ENCODE measurements around the gene IP6K1.
"Not testable (repeated sequence)": the region's sequence is repeated elsewhere in the genome, so short reads cannot be mapped to it uniquely, and the experiment has no call there.

The IP6K1 gene

DNA sequence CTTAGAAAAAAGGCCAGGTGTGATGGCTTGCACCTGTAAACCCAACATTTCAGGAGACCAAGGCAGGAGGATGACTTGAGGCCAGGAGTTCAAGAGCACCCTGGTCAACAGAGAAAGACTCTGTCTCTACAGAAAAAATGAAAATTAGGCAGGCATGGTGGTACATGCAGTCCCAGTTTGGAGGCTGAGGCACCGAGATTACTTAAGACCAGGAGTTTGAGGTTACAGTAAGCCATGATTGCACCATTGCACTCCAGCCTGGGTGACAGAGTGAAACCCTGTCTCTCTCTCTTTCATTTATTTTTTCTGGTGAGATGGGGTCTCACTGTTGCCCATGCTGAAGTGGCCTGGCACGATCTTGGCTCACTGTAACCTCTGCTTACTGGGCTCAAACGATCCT, 24.7 kb downstream of the IP6K1 start:
- no peak for DNase-seq

- DNase-seq: no peak
These were observed 27.1 kb downstream of the IP6K1 start for GRCh38 chr3:49759226-49759625.

GRCh38 chr3:49757197-49757596, 29.1 kb downstream of the IP6K1 start:
- no peak for DNase-seq

DNA sequence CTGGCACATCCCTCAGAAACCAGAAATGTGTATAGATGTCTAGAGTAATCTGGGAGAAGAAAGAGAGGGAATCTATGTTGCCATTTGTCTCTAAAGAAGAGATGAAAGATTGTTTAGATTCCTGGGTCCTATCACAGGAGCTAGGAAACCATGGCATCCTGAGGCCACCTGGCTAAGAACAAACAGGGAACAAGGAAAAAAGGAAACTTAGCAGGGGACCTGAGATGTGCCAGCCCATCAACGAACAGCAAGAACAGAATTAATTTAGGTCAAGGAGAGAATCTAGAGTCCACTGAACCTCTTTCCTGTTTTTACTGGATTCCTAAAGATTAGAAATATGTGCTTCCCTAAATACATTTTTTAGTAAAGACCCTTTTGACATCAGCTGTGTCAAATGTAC, 30.3 kb downstream of the IP6K1 start:
- no peak for DNase-seq

- no peak for DNase-seq
These were observed 31.8 kb downstream of the IP6K1 start for GRCh38 chr3:49754536-49754935.

DNA sequence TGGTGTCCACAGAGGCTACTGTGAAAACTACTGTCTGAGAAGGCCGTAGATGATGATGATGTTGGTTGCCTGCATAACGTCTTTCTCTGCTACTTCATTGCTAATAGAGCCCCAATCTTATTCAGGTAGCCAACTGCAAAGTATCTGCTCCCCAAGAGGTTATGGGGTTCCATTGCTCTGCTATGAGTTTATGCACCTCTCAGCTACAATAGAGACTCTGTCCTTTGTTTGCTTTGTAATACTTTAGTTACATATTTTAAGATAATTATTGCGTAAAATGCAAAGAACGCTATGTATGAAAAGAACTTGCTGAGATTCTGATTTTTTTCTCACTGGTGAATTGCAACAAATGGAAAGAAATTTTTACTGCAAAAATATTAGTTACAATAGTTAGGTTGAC, 34.8 kb downstream of the IP6K1 start:
- DNase-seq: no peak

DNA sequence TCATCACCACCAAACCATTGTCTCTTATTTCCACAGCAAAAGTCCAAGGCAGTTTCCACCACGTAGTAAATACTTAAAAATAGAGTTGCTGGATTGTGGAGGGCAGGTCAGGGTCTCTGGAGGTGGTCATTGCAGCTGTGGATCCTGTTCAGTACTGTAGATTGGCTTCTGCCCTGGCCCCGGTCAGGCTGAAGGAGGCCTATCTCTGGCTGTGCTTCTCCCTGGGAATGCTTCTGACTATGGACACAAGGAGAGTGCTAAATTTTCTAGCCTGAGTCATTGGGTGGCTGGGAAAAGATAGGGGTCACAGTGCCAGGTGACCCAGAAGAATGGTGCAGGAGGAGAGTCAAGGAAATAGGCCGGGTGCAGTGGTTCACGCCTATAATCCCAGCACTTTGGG, 36.3 kb downstream of the IP6K1 start:
- DNase-seq: no peak

- not testable (repeated sequence) for DNase-seq
These were observed 37.5 kb downstream of the IP6K1 start for GRCh38 chr3:49748874-49749273.

GRCh38 chr3:49747792-49748480, 38.4 kb downstream of the IP6K1 start:
- no peak for DNase-seq

DNA sequence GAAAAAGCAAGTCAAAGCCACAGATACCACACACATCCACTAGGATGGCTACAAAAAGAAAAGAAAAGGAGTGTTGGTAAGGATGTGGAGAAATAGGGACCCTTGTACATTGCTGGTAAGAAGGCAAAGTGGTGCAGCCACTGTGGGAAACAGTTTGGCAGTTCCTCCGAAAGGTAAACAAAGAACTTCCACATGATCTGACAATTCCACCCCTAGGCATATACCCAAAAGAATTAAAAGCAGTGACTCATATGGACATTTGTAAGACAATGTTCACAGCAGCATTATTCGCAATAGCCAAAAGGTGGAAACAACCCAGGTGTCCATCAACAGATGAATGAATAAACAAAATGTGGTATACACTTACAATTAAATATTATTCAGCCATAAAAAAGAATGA, 40.4 kb downstream of the IP6K1 start:
- DNase-seq: no peak

DNA sequence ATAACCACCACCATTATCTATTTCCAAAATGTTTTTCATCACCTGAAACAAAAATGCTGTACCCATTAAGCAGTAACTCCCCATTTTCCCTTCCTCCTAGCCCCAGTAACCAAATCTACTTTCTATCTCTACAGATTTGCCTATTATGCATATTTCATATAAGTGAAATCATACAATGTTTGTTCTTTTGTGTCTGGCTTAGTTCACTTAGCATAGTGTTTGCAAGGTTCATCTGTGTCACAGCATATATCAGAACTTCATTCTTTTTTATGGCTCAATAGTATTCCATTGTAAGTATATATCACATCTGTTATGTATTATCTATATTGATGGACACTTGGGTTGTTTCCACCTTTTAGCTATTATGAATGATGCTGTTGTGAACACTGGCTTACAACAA, 45.9 kb downstream of the IP6K1 start:
- DNase-seq: no peak

GRCh38 chr3:49738067-49738713, 48.2 kb downstream of the IP6K1 start:
- no peak for DNase-seq

DNA sequence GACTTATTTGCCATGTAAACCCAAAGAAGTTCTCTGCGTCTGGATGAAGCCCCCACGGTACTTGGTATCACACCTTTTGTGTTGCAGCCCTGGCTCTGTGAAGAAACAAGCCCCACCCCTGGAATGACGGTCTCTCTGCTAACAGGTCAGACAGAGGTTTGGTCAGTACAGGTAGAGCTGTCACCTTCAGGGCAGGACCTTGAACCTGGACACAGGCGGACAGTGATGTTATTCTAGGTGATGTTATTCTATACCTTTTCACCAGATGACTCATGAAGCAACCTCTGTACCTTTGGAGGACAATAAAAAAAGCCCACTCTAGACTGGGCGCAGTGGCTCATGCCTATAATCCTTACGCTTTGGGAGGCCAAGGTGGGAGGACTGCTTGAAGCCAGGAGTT, 51.6 kb downstream of the IP6K1 start:
- no peak for DNase-seq

DNA sequence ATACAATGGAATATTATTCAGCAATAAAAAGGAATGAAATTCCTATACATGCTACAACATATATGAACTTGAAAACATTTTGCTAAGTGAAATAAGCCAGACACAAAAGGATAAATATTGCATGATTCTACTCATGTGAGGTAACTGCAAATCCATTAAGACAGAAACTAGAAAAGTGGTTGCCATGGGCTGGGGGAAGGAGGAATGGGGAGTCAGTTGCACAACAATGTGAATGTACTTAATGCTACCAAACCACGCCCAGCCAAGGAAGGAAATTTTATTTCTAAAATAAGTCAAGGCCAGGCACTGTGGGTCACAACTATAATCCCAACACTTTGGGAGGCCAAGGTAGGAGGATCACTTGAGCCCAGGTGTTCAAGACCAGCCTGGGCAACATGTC, 52.8 kb downstream of the IP6K1 start:
- DNase-seq: no peak

GRCh38 chr3:49732597-49732996, 53.7 kb downstream of the IP6K1 start:
- no peak for DNase-seq

DNA sequence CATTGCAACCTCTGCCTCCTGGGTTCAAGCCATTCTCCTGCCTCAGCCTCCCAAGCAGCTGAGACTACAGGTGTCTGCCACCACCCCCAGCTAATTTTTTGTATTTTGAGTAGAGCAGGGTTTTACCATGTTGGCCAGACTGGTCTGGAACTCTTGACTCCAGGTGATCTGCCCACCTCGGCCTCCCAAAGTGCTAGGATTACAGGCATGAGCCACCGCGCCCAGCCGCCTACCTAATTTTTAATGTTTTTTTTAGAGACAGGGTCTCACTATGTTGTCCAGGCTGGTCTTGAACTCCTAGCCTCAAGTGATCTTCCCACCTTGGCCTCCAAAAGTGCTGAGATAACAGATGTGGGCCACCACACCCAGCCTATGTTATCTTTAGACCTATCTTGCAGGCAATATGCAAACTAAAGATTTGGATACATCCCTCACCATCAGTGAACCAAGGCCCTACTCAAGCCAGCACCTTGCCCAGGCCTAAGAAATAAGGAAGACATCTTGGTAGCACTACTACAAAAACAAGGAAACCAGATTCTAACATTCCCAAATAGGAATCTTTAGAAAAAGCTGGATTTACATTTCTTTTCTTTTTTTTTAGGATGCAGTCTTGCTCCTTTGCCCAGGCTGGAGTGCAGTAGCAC, 56.3 kb downstream of the IP6K1 start:
- no peak for DNase-seq

GRCh38 chr3:49727924-49728361, 58.4 kb downstream of the IP6K1 start:
- DNase-seq: no peak

DNA sequence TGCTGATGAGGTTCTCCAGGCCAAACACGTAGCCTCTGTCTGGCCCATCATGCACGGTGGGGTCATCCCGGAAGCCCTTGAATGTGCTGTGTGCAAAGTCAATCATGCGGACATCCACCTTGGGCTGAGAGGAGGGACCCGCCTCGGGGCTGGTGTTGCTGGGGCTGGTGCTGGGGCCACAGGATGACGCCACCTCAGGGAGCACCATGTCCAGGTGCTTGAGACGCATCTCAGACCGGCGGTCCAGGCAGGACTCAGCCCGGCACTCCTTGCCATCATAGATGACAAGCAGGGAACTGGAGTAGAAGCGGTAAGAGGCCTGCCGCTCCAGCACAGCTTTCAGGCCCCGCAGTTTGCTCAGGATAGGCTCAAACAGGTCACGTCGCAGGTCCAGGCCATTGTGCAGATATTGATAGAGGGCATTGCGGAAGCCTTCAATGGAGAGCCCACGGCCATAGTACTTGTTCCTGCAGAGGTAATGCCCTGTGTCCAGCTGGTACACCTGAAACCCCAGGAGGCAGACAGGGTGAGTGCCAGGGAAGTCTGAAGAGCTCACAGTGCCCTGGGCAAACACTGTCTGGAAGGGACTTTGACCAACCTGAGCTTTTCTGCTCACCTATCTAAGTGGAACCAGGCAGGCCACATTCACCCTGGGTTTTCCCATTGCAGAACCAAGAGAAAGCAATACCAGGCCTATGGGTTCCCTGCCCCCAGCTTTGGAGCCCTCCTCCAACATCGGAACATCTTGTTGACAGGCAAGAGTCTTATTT, 59.0 kb downstream of the IP6K1 start:
- no peak for DNase-seq

GRCh38 chr3:49725906-49726681, 60.2 kb downstream of the IP6K1 start:
- DNase-seq: no peak

- no peak for DNase-seq
These were observed 61.8 kb downstream of the IP6K1 start for GRCh38 chr3:49724586-49724985.

DNA sequence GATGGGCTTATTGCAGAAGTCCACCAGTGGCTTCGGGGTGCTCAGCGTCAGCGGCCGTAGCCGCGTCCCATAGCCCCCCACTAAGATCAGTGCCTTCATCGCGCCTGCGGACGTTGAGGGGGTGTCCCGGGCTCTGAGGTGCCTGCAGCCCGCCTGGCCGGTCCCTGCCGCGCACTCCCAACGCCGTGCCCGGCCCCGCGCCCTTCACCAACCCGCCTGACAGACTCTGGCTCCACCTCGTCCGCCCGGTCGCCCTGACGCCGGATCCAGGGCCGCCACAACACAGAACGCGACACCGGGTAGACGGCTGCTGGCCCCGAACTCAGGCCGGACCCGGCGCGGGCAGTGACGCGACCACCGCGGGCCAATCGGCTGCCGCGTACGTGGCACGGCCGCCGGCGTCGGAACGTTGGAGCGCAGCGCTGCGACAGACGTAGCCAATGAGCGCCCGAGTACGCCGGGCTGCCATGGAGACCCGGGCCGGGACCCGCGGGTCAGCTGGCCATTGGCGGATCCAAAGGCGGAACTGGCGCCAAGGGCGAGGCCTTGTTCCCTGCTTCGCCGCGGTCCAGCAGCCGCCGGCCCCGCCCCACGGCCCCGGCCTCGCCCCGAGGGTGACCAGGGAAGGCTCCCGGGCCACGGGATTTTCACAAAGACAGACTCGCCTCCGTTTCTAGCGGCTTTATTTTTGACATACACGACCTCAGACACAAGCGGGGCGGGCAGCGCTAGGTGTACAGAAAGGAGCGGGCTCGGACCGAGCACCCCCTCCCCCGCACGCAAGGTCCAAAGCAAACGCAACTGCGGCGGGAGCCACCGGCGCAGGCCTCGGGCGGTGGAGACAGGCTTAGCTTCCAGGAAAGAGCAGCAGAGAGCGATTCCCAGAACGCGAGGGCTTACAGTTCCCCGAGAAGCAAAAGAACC, 62.5 kb downstream of the IP6K1 start, which contains the start of gene GMPPB:
TSS of gene GMPPB (minus strand) at position 324 of the 924 bp plus-strand sequence. CDS start at position 99, 225 bp downstream.
- peak; percentile 88 for DNase-seq

- peak; percentile 37 for DNase-seq
These were observed 63.1 kb downstream of the IP6K1 start for GRCh38 chr3:49723296-49723627.
